Cerebellar cortex (tissue), 1 donor: Measurements from ENCODE around the gene ALDOC.

Source experiments
- DNase-seq: peaks from one replicate; pipeline ENCODE4 v3.0.0-alpha.2; 2015; ENCODE audit warnings: low spot score

Gene ALDOC

GRCh38 chr17:28532050-28532960 is 44.4 kb downstream of the ALDOC start:
- DNase-seq, result no peak

DNA sequence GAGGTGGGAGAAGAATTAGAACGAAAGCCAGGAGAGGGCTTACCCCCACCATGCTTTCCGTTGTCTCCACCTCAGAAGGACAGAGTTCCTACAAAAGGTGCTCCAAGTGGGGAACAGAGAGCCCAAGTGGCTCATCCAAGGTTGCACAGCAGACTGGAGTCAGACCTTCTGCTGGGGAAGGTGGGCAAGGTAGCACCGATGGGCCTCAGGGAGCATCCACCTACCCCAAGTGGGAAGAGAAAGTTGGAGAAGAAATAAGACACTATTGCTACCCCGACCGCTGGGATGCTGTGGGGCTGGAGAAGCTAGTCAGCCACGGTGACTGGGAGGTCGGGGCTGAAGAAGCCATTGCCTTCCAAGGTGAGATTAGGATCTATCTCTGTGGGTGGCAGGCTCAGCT is 45.8 kb downstream of the ALDOC start:
- no peak for DNase-seq

GRCh38 chr17:28530250-28530649 is 46.4 kb downstream of the ALDOC start:
- DNase-seq, result no peak

GRCh38 chr17:28529013-28529400 is 47.7 kb downstream of the ALDOC start:
- no peak for DNase-seq

DNA sequence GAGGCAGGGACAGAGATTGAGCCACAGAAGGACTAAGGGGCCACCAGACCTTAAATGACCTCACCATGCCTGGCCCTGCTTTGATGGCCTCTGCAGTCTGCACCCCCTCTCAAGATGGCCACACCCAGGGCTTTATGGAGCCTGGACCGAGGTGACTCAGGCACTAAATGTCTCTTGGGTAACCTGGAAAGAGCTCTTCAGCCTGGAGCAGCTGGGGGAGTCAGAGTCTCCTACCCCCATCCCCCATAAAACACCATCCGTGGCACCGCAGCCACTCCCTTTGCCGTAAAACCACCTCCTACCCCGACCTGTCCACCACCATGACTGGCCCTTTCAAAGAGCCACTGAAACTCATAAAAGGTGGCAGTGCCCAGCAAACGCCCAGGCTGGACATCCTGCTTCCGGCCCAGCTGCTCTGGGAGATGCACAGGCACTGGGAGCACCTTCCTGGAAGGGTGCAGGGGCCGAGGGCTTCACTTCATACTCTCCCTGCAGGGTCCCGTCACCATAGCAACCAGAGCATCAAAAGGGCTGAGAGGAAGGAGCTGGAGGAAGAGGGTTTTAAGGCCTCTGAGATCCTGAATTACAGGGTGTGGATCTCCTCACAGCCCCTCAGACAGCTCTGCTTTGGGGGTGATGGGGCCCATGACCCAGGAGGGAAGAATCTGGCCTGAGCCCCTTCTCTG is 48.2 kb downstream of the ALDOC start:
- DNase-seq, result no peak

- no peak for DNase-seq
Observed at GRCh38 chr17:28527859-28528258, 48.8 kb downstream of the ALDOC start.

GRCh38 chr17:28527181-28527681 is 49.5 kb downstream of the ALDOC start:
- DNase-seq, result no peak

DNA sequence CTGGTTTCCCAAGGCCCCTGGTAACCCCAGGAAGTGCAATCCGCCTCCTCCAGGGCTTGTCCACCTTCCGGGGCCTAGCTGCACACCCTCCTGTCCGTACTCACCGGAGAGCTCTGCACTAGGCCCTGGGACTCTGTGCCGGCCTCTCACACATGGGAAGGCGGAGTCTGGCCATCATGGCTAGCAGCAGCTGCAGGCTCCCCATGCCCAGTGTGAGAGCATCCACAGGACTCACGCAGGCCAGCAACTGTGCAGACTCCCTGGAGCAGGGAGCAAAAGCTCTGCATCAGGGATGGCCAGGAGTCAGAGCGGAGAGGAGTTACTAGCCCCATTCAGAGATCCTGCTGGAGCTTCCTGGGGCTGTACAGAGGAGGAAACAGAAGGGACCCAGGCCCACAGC is 50.3 kb downstream of the ALDOC start:
- no peak for DNase-seq

GRCh38 chr17:28524476-28525424 is 51.9 kb downstream of the ALDOC start:
- no peak for DNase-seq

- DNase-seq, result no peak
Observed at GRCh38 chr17:28523876-28524275, 52.8 kb downstream of the ALDOC start.

GRCh38 chr17:28523186-28523585 is 53.5 kb downstream of the ALDOC start:
- no peak for DNase-seq
